ENCODE results near the gene PACRG. TPM values are rescaled to one million over a fixed set of nuclear protein-coding genes. Genes with fewer than 3 reads are reported as not detected.

PACRG gene
- total and polyA plus RNA-seq, 4 donors = 0.47 to 3.8 (median 2.4) TPM

DNA sequence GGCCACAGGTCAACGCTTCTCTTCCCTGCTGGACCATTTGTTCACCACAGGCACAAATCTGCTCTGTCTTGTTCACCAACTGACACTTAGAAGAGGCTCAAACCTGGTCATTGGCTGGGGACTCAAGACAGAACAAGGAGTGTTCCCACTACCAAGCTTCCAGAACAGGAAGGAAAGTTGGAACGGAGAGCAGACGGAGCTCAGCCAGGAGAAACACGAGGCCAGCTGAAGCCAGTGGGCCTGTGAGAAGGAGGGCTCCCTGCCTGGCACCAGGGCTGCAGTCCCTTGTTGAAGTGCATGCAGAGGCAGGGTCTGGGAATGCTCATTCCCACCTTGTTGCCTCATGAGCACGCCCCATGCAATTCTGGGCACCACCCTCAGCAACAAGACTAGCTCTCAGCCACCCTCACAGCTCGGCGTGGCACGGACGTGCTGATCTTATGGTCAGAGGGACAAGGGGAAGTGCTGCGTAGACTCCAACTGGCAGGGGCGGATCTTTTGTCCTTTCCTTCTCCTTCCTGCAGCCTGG, 450.2 kb downstream of the PACRG start:
- Histone ChIP-seq H3K4me1 (ENCODE audit: control insufficient read depth in 4 of 4, insufficient read depth in 4 of 4, low read length in 3 of 4) (peaks cover 0 to 20% (median 7%) of the 10 kb centered on the region in 4 donors), H3K9me3 (ENCODE audit: control insufficient read depth in 4 of 4, low read length in 3 of 4) (no peaks in the 10 kb centered on the region), H3K9ac (ENCODE audit: low read depth in 1 of 2, low read length in 2 of 2) (no peak overlapping the region), H3K27me3 (ENCODE audit: control insufficient read depth in 4 of 4, insufficient read depth in 4 of 4, low read length in 3 of 4) (no peaks in the 10 kb centered on the region), H3K27ac (ENCODE audit: low read depth in 1 of 2, low read length in 2 of 2) (no peak overlapping the region), H3K36me3 (ENCODE audit: control insufficient read depth in 4 of 4, insufficient read depth in 3 of 4, low read depth in 1 of 4, low read length in 3 of 4) (no peaks in the 10 kb centered on the region), H3K4me3 (ENCODE audit: low read depth in 1 of 3, low read length in 3 of 3) (no peak overlapping the region)
- 91% methylated on average over 11 of the region's 11 CpGs for WGBS
- no peak for TF ChIP-seq GABPA (IDR thresholded peaks at IDR 0.05 in 1 of 2, conservative IDR thresholded peaks at IDR 0.05 in 1 of 2)
- no peak for DNase-seq (ENCODE audit: low spot score)

DNA sequence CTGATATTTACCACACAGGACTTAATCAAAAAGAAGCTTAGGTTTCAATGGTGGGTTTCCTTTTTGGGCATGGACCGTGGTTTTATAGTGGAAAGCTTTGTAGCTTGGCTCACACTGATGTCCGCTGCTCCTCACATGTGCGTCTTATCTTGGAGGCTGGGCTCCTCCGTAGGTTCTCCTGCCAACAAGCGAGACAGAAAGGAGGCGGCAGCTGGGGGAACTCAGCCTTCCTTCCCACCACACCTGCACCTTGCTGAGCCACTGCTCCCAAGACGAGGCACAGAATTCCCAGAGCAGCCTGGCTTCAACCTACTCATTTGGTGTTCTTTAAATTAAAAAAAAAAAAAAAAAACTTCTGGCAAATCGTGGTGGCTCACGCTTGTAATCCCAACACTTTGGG, 451.3 kb downstream of the PACRG start:
- no peak overlapping the region for H3K9ac ChIP-seq (ENCODE audit: low read depth in 1 of 2, low read length in 2 of 2)
- H3K4me3 ChIP-seq (ENCODE audit: low read depth in 1 of 3, low read length in 3 of 3) = no peak overlapping the region
- no peak for DNase-seq (ENCODE audit: low spot score)
- 94% methylated on average over 9 of the region's 9 CpGs for WGBS
- TF ChIP-seq, protein P1, sequence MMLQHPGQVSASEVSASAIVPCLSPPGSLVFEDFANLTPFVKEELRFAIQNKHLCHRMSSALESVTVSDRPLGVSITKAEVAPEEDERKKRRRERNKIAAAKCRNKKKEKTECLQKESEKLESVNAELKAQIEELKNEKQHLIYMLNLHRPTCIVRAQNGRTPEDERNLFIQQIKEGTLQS (IDR thresholded peaks at IDR 0.05) = no peak
- TF ChIP-seq, protein P2, sequence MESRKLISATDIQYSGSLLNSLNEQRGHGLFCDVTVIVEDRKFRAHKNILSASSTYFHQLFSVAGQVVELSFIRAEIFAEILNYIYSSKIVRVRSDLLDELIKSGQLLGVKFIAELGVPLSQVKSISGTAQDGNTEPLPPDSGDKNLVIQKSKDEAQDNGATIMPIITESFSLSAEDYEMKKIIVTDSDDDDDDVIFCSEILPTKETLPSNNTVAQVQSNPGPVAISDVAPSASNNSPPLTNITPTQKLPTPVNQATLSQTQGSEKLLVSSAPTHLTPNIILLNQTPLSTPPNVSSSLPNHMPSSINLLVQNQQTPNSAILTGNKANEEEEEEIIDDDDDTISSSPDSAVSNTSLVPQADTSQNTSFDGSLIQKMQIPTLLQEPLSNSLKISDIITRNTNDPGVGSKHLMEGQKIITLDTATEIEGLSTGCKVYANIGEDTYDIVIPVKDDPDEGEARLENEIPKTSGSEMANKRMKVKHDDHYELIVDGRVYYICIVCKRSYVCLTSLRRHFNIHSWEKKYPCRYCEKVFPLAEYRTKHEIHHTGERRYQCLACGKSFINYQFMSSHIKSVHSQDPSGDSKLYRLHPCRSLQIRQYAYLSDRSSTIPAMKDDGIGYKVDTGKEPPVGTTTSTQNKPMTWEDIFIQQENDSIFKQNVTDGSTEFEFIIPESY (IDR thresholded peaks at IDR 0.05) = no peak
- TF ChIP-seq RAD21 (IDR thresholded peaks at IDR 0.05) (no peak), HNF4G (IDR thresholded peaks at IDR 0.05) (no peak), TAF1 (conservative IDR thresholded peaks at IDR 0.05) (no peak)
- H3K36me3 ChIP-seq (ENCODE audit: control insufficient read depth in 4 of 4, insufficient read depth in 3 of 4, low read depth in 1 of 4, low read length in 3 of 4) = no peaks in the 10 kb centered on the region
- H3K4me1 ChIP-seq (ENCODE audit: control insufficient read depth in 4 of 4, insufficient read depth in 4 of 4, low read length in 3 of 4) = peaks cover 0 to 20% (median 7%) of the 10 kb centered on the region in 4 donors
- H3K9me3 ChIP-seq (ENCODE audit: control insufficient read depth in 4 of 4, low read length in 3 of 4) = no peaks in the 10 kb centered on the region
- no peaks in the 10 kb centered on the region for H3K27me3 ChIP-seq (ENCODE audit: control insufficient read depth in 4 of 4, insufficient read depth in 4 of 4, low read length in 3 of 4)
- H3K27ac ChIP-seq (ENCODE audit: low read depth in 1 of 2, low read length in 2 of 2) = no peak overlapping the region

DNA sequence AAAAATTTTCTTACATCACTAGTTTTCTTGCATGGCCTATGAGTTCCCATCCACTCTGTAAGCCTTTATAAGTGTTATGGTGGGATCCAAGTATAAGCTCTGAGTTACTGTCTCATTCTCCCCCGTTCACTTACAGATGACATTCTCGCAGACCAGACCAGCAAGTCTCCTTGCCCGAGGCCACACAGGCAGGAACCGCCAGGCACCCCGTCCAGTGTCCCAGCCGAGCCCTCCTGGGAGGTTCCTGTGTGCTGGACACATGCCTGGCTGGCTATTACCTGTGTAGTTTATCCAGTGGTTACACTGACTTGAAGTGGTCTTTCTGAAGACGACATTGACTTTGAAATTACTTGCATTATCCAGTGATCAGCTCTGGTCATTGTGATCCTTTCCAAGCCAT, 451.9 kb downstream of the PACRG start:
- no peak for DNase-seq (ENCODE audit: low spot score)
- Histone ChIP-seq H3K27me3 (ENCODE audit: control insufficient read depth in 4 of 4, insufficient read depth in 4 of 4, low read length in 3 of 4) (no peaks in the 10 kb centered on the region), H3K36me3 (ENCODE audit: control insufficient read depth in 4 of 4, insufficient read depth in 3 of 4, low read depth in 1 of 4, low read length in 3 of 4) (no peaks in the 10 kb centered on the region), H3K9ac (ENCODE audit: low read depth in 1 of 2, low read length in 2 of 2) (no peak overlapping the region), H3K4me3 (ENCODE audit: low read depth in 1 of 3, low read length in 3 of 3) (no peak overlapping the region), H3K9me3 (ENCODE audit: control insufficient read depth in 4 of 4, low read length in 3 of 4) (no peaks in the 10 kb centered on the region), H3K4me1 (ENCODE audit: control insufficient read depth in 4 of 4, insufficient read depth in 4 of 4, low read length in 3 of 4) (peaks cover 0 to 20% (median 7%) of the 10 kb centered on the region in 4 donors), H3K27ac (ENCODE audit: low read depth in 1 of 2, low read length in 2 of 2) (no peak overlapping the region)
- WGBS = 95% methylated on average over 7 of the region's 7 CpGs
- TF ChIP-seq RAD21 (IDR thresholded peaks at IDR 0.05) (no peak), EGR1 (IDR thresholded peaks at IDR 0.05; ENCODE audit: low read depth in 2 of 2) (no peak), NR2F2 (IDR thresholded peaks at IDR 0.05) (no peak), JUND (IDR thresholded peaks at IDR 0.05) (no peak), YY1 (IDR thresholded peaks at IDR 0.05) (no peak), RXRA (IDR thresholded peaks at IDR 0.05) (no peak), HNF4G (IDR thresholded peaks at IDR 0.05) (no peak), GABPA (IDR thresholded peaks at IDR 0.05 in 1 of 2, conservative IDR thresholded peaks at IDR 0.05 in 1 of 2) (no peak), HNF4A (conservative IDR thresholded peaks at IDR 0.05) (no peak), FOXA2 (IDR thresholded peaks at IDR 0.05) (no peak), FOXA1 (IDR thresholded peaks at IDR 0.05) (no peak), SP1 (IDR thresholded peaks at IDR 0.05) (no peak), TAF1 (conservative IDR thresholded peaks at IDR 0.05) (no peak)
- TF ChIP-seq, protein P3, sequence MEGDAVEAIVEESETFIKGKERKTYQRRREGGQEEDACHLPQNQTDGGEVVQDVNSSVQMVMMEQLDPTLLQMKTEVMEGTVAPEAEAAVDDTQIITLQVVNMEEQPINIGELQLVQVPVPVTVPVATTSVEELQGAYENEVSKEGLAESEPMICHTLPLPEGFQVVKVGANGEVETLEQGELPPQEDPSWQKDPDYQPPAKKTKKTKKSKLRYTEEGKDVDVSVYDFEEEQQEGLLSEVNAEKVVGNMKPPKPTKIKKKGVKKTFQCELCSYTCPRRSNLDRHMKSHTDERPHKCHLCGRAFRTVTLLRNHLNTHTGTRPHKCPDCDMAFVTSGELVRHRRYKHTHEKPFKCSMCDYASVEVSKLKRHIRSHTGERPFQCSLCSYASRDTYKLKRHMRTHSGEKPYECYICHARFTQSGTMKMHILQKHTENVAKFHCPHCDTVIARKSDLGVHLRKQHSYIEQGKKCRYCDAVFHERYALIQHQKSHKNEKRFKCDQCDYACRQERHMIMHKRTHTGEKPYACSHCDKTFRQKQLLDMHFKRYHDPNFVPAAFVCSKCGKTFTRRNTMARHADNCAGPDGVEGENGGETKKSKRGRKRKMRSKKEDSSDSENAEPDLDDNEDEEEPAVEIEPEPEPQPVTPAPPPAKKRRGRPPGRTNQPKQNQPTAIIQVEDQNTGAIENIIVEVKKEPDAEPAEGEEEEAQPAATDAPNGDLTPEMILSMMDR (IDR thresholded peaks at IDR 0.05; ENCODE audit: low read depth, low read length, missing input control) = no peak
- TF ChIP-seq, protein P4, sequence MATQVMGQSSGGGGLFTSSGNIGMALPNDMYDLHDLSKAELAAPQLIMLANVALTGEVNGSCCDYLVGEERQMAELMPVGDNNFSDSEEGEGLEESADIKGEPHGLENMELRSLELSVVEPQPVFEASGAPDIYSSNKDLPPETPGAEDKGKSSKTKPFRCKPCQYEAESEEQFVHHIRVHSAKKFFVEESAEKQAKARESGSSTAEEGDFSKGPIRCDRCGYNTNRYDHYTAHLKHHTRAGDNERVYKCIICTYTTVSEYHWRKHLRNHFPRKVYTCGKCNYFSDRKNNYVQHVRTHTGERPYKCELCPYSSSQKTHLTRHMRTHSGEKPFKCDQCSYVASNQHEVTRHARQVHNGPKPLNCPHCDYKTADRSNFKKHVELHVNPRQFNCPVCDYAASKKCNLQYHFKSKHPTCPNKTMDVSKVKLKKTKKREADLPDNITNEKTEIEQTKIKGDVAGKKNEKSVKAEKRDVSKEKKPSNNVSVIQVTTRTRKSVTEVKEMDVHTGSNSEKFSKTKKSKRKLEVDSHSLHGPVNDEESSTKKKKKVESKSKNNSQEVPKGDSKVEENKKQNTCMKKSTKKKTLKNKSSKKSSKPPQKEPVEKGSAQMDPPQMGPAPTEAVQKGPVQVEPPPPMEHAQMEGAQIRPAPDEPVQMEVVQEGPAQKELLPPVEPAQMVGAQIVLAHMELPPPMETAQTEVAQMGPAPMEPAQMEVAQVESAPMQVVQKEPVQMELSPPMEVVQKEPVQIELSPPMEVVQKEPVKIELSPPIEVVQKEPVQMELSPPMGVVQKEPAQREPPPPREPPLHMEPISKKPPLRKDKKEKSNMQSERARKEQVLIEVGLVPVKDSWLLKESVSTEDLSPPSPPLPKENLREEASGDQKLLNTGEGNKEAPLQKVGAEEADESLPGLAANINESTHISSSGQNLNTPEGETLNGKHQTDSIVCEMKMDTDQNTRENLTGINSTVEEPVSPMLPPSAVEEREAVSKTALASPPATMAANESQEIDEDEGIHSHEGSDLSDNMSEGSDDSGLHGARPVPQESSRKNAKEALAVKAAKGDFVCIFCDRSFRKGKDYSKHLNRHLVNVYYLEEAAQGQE (IDR thresholded peaks at IDR 0.05) = no peak
- TF ChIP-seq, protein P1 (IDR thresholded peaks at IDR 0.05) = no peak
- TF ChIP-seq, protein P5, sequence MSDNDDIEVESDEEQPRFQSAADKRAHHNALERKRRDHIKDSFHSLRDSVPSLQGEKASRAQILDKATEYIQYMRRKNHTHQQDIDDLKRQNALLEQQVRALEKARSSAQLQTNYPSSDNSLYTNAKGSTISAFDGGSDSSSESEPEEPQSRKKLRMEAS (IDR thresholded peaks at IDR 0.05) = no peak
- TF ChIP-seq, protein P2 (IDR thresholded peaks at IDR 0.05) = no peak
